Prostate gland (tissue), 2 donors: Measurements from ENCODE around the gene SGSM2.

ENCODE experiments used
- CTCF ChIP-seq, 4 experiments: fragments of 200-600 bp in 2 of 4; fragments of 450-650 bp in 2 of 4; sonication (generic) in 2 of 4; IDR thresholded peaks; 1 replicate in 3 of 4; 2 replicates in 1 of 4; pipeline ENCODE4 v1.5.1; 2016 to 2019; ENCODE audit warnings: antibody characterized with exemption in 4 of 4, mild to moderate bottlenecking in 2 of 4, moderate library complexity in 2 of 4
- POLR2A ChIP-seq: fragments of 450-650 bp; IDR thresholded peaks from one replicate; pipeline ENCODE4 v1.6.1; 2016; ENCODE audit warnings: antibody characterized with exemption, mild to moderate bottlenecking
- POLR2AphosphoS5 ChIP-seq: sonication (generic); formaldehyde crosslinking; IDR thresholded peaks from one replicate; pipeline ENCODE4 v1.6.1; 2017; ENCODE audit warnings: antibody characterized with exemption

- TF ChIP-seq CTCF (IDR thresholded peaks at IDR 0.05), result no peak
- TF ChIP-seq POLR2AphosphoS5, result no peak
- TF ChIP-seq POLR2A, result no peak
Observed at GRCh38 chr17:2377659-2378058, 40.4 kb downstream of the SGSM2 start.
